B cell (primary cell): Measurements from ENCODE around the gene PTPRN2. TPM values are rescaled to one million over a fixed set of nuclear protein-coding genes. Genes with fewer than 3 reads are reported as not detected.

Source experiments
- ATAC-seq: fragments of 200-7000 bp; cut with Tn5 transposase; one replicate; pipeline ENCODE4 v1.10.0; 2021; ENCODE audit warnings: low read depth, mild to moderate bottlenecking, moderate number of reproducible peaks, moderate library complexity
- CTCF ChIA-PET: fragments of 350-600 bp; sonication (Branson Sonifier 250); formaldehyde crosslinking; loops from one replicate; lab custom pipeline; 2021; ENCODE audit warnings: antibody characterized with exemption, inconsistent platforms; lab: Charles Lee
- POLR2A ChIA-PET: fragments of 350-600 bp; sonication (Branson Sonifier 250); formaldehyde crosslinking; loops from one replicate; lab custom pipeline; 2021; ENCODE audit warnings: antibody characterized with exemption; lab: Charles Lee
- DNase-seq: peaks from one replicate; pipeline ENCODE4 v3.0.0; 2013
- H2AFZ ChIP-seq: 2 replicates; pipeline ENCODE4 v1.6.1; 2012; ENCODE audit warnings: mild to moderate bottlenecking, low read depth, low read length; ENCODE audit not compliant: insufficient read depth, poor library complexity, severe bottlenecking
- H3K27ac ChIP-seq, 2 donors: 1 replicate in 1 of 2; 2 replicates in 1 of 2; pipeline ENCODE4 v1.5.1; 2012 to 2013; ENCODE audit warnings: low read length in 2 of 2, mild to moderate bottlenecking in 2 of 2, moderate library complexity in 1 of 2
- H3K27me3 ChIP-seq, 4 experiments: fragments of 200-600 bp in 1 of 4; sonication (generic) in 1 of 4; replicated peaks in 1 of 4; 1 replicate in 2 of 4; 2 replicates in 2 of 4; pipeline versions ENCODE4 v1.6.1 to v1.7.0; 2013 to 2016; ENCODE audit warnings: low read length in 3 of 4, mild to moderate bottlenecking in 2 of 4, mixed read lengths in 1 of 4, moderate library complexity in 1 of 4; ENCODE audit not compliant: insufficient read depth in 4 of 4, control insufficient read depth in 3 of 4; ENCODE audit errors: control extremely low read depth in 1 of 4
- H3K36me3 ChIP-seq, 2 experiments: replicated peaks in 1 of 2; 1 replicate in 1 of 2; 2 replicates in 1 of 2; pipeline versions ENCODE4 v1.6.1 to v1.7.1; 2013; ENCODE audit warnings: low read length in 1 of 2; ENCODE audit not compliant: insufficient read depth in 2 of 2, control insufficient read depth in 1 of 2; ENCODE audit errors: control extremely low read depth in 1 of 2, extremely low read depth in 1 of 2
- H3K4me1 ChIP-seq, 2 donors: fragments of 200-600 bp in 1 of 2; sonication (generic) in 1 of 2; 1 replicate in 1 of 2; 2 replicates in 1 of 2; pipeline versions ENCODE4 v1.5.1 to v1.6.1; 2013 to 2017; ENCODE audit warnings: low read length in 2 of 2; ENCODE audit not compliant: control insufficient read depth in 2 of 2, insufficient read depth in 2 of 2
- H3K4me2 ChIP-seq: replicated peaks from 2 replicates; pipeline ENCODE3; 2012; ENCODE audit warnings: mild to moderate bottlenecking, low read depth, low read length; ENCODE audit not compliant: poor library complexity, severe bottlenecking
- H3K4me3 ChIP-seq, 5 experiments: fragments of 200-600 bp in 1 of 5; sonication (generic) in 1 of 5; 1 replicate in 3 of 5; 2 replicates in 2 of 5; pipeline versions ENCODE4 v1.5.1 to v1.7.0; 2011 to 2016; ENCODE audit warnings: low read length in 4 of 5, mild to moderate bottlenecking in 4 of 5, low read depth in 2 of 5, control low read depth in 1 of 5, moderate library complexity in 1 of 5; ENCODE audit not compliant: insufficient read depth in 1 of 5; ENCODE audit errors: control extremely low read depth in 1 of 5, extremely low read depth in 1 of 5
- H3K79me2 ChIP-seq: fragments of 200-600 bp; sonication (generic); one replicate; pipeline ENCODE4 v1.6.0; 2016; ENCODE audit warnings: low read length; ENCODE audit not compliant: control insufficient read depth, insufficient read depth
- H3K9ac ChIP-seq: fragments of 200-600 bp; sonication (generic); 2 replicates; pipeline ENCODE4 v1.6.1; 2017; ENCODE audit warnings: mild to moderate bottlenecking, low read length, moderate library complexity
- H3K9me3 ChIP-seq, 3 donors: one replicate each; pipeline versions ENCODE4 v1.6.1 to v1.7.1; 2013; ENCODE audit warnings: low read length in 2 of 3; ENCODE audit not compliant: control insufficient read depth in 2 of 3, insufficient read depth in 1 of 3; ENCODE audit errors: control extremely low read depth in 1 of 3
- H4K20me1 ChIP-seq: 2 replicates; pipeline ENCODE4 v1.6.0; 2012; ENCODE audit warnings: mild to moderate bottlenecking, low read length; ENCODE audit not compliant: insufficient read depth, control insufficient read depth, poor library complexity, severe bottlenecking
- H3K27ac Mint-ChIP-seq: one replicate; pipeline ENCODE4 v1.8.0; 2021; ENCODE audit warnings: mixed read lengths
- H3K27me3 Mint-ChIP-seq: one replicate; pipeline ENCODE4 v1.8.0; 2021; ENCODE audit warnings: mixed read lengths
- H3K4me1 Mint-ChIP-seq: one replicate; pipeline ENCODE4 v1.8.0; 2021; ENCODE audit warnings: mixed read lengths
- H3K4me3 Mint-ChIP-seq: one replicate; pipeline ENCODE4 v1.8.0; 2021; ENCODE audit warnings: mixed read lengths
- H3K9me3 Mint-ChIP-seq: one replicate; pipeline ENCODE4 v1.8.0; 2022; ENCODE audit warnings: mixed read lengths; ENCODE audit not compliant: insufficient read depth
- CTCF ChIP-seq: fragments of 200-600 bp; IDR thresholded peaks from one replicate; pipeline ENCODE4 v1.8.0; 2022; ENCODE audit warnings: antibody characterized with exemption, mild to moderate bottlenecking
- EZH2 ChIP-seq: IDR thresholded peaks from 2 replicates; pipeline ENCODE4 v1.6.1; 2012; ENCODE audit warnings: borderline replicate concordance, low read depth, mild to moderate bottlenecking, moderate library complexity, low read length; ENCODE audit not compliant: insufficient read depth, poor library complexity, severe bottlenecking
- WGBS: methylation state at CpG from one replicate; pipeline ENCODE4 v1.1.5; 2013; ENCODE audit warnings: missing lambda C conversion rate; ENCODE audit not compliant: insufficient coverage; 5-methylcytosine and 5-hydroxymethylcytosine counted together
- intact Hi-C: fragments of 100-400 bp; cut with micrococcal nuclease; formaldehyde crosslinking; loops from one replicate; pipeline ENCODE4 v1.10.0; 2022
- polyA plus RNA-seq: library from polyadenylated mRNA; depleted of rRNA; stranded (reverse); fragments of >200 nt; gene quantifications from 2 replicates; pipeline ENCODE4 v1.2.3, GENCODE V29; 2012
- total RNA-seq, 2 donors: library from RNA; stranded (reverse); fragments of 120-200 nt in 1 of 2; gene quantifications; 1 replicate in 1 of 2; 2 replicates in 1 of 2; pipeline versions ENCODE4 v1.2.3 to v1.2.4, GENCODE V29; 2013 to 2022

The PTPRN2 gene
- total and polyA plus RNA-seq, 2 donors (not counting 1 experiment from before 2014, with no cell fraction given), result 2.0 to 5.0 TPM

GRCh38 chr7:158391141-158391540 is 196.5 kb downstream of the PTPRN2 start:
- H3K4me2 ChIP-seq, result no peak overlapping the region
- DNase-seq (no peak), ATAC-seq (no peak)
- H3K4me1 Mint-ChIP-seq, result no peaks in the 10 kb centered on the region
- no peaks in the 10 kb centered on the region for H3K79me2 ChIP-seq
- H3K27me3 Mint-ChIP-seq, result no peaks in the 10 kb centered on the region
- no peak overlapping the region for H3K27ac ChIP-seq
- no peaks in the 10 kb centered on the region for H3K9me3 Mint-ChIP-seq
- ChIA-PET POLR2A (no interaction called here), CTCF (no interaction called here)
- intact Hi-C loops, result no loop called here
- H3K9ac ChIP-seq, result no peak overlapping the region
- H4K20me1 ChIP-seq, result no peaks in the 10 kb centered on the region
- H2AFZ ChIP-seq, result no peak overlapping the region
- TF ChIP-seq CTCF (no peak), EZH2 (no peak)
- no peaks in the 10 kb centered on the region for H3K27me3 ChIP-seq
- H3K36me3 ChIP-seq, result no peaks in the 10 kb centered on the region
- H3K4me3 ChIP-seq, result no peak overlapping the region
- no peak overlapping the region for H3K4me3 Mint-ChIP-seq
- peaks cover 0 to 32% (median 0%) of the 10 kb centered on the region in 3 donors for H3K9me3 ChIP-seq
- WGBS, result 92% methylated on average over 11 of the region's 12 CpGs
- no peak overlapping the region for H3K27ac Mint-ChIP-seq
- H3K4me1 ChIP-seq, result no peaks in the 10 kb centered on the region

- no peak overlapping the region for H2AFZ ChIP-seq
- H3K27ac ChIP-seq, result no peak overlapping the region
- H3K79me2 ChIP-seq, result no peaks in the 10 kb centered on the region
- WGBS, result 95% methylated on average over 16 of the region's 16 CpGs
- intact Hi-C loops, result no loop called here
- Mint-ChIP-seq H3K4me1 (no peaks in the 10 kb centered on the region), H3K9me3 (no peaks in the 10 kb centered on the region), H3K27ac (no peak overlapping the region), H3K27me3 (no peaks in the 10 kb centered on the region), H3K4me3 (no peak overlapping the region)
- H3K27me3 ChIP-seq, result no peaks in the 10 kb centered on the region
- ATAC-seq (no peak), DNase-seq (no peak)
- no peaks in the 10 kb centered on the region for H3K36me3 ChIP-seq
- no peak overlapping the region for H3K4me2 ChIP-seq
- TF ChIP-seq EZH2 (no peak), CTCF (no peak)
- H4K20me1 ChIP-seq, result no peaks in the 10 kb centered on the region
- H3K4me1 ChIP-seq, result no peaks in the 10 kb centered on the region
- ChIA-PET POLR2A (no interaction called here), CTCF (interaction anchor here (0.6 kb wide), 1 partner anchor 44 kb away, joined by 3 read pairs; no protein-coding TSS in a partner anchor)
- no peak overlapping the region for H3K9ac ChIP-seq
- peaks cover 0 to 27% (median 0%) of the 10 kb centered on the region in 3 donors for H3K9me3 ChIP-seq
- no peak overlapping the region for H3K4me3 ChIP-seq
These were observed 197.2 kb downstream of the PTPRN2 start for GRCh38 chr7:158390460-158390859.
